Activated B cell treated with CpG ODN at 0.5 μM for 24 hours (primary cell): ENCODE measurements around the gene RALA. TPM values are rescaled to one million over a fixed set of nuclear protein-coding genes. Genes with fewer than 3 reads are reported as not detected.

Experiments used
- ATAC-seq: fragments of 200-7000 bp; cut with Tn5 transposase; one replicate; pipeline ENCODE4 v1.10.0; 2021; ENCODE audit warnings: low read depth, mild to moderate bottlenecking, moderate library complexity
- CTCF ChIA-PET: fragments of 350-600 bp; sonication (Branson Sonifier 250); formaldehyde crosslinking; loops from one replicate; lab custom pipeline; 2021; ENCODE audit warnings: antibody characterized with exemption; lab: Charles Lee
- POLR2A ChIA-PET: fragments of 350-600 bp; sonication (Branson Sonifier 250); formaldehyde crosslinking; loops from one replicate; lab custom pipeline; 2021; ENCODE audit warnings: antibody characterized with exemption; lab: Charles Lee
- DNase-seq: peaks from one replicate; pipeline ENCODE4 v3.0.0; 2022
- H3K27ac Mint-ChIP-seq: one replicate; pipeline ENCODE4 v1.8.0; 2020; ENCODE audit warnings: mixed read lengths
- H3K27me3 Mint-ChIP-seq: one replicate; pipeline ENCODE4 v1.8.0; 2021; ENCODE audit warnings: mixed read lengths
- H3K36me3 Mint-ChIP-seq: one replicate; pipeline ENCODE4 v1.8.0; 2021; ENCODE audit warnings: low read depth, mixed read lengths
- H3K4me1 Mint-ChIP-seq: one replicate; pipeline ENCODE4 v1.8.0; 2021; ENCODE audit warnings: mixed read lengths
- H3K4me3 Mint-ChIP-seq: one replicate; pipeline ENCODE4 v1.8.0; 2020; ENCODE audit warnings: mild to moderate bottlenecking, mixed read lengths
- H3K9me3 Mint-ChIP-seq: one replicate; pipeline ENCODE4 v1.8.0; 2020; ENCODE audit warnings: mixed read lengths
- intact Hi-C: fragments of 100-400 bp; cut with micrococcal nuclease; formaldehyde crosslinking; loops from one replicate; pipeline ENCODE4 v1.15.1; 2024
- total RNA-seq: library from RNA; stranded (reverse); gene quantifications from 2 replicates; pipeline ENCODE4 v1.2.3, GENCODE V29; 2022
- TF ChIP-seq, protein P1 (sequence below): fragments of 200-600 bp; IDR thresholded peaks from one replicate; pipeline ENCODE4 v1.8.0; 2022; ENCODE audit warnings: antibody characterized with exemption, mild to moderate bottlenecking

RALA gene
- total RNA-seq, 1 donor from 2014 or later = 37.3 TPM

DNA sequence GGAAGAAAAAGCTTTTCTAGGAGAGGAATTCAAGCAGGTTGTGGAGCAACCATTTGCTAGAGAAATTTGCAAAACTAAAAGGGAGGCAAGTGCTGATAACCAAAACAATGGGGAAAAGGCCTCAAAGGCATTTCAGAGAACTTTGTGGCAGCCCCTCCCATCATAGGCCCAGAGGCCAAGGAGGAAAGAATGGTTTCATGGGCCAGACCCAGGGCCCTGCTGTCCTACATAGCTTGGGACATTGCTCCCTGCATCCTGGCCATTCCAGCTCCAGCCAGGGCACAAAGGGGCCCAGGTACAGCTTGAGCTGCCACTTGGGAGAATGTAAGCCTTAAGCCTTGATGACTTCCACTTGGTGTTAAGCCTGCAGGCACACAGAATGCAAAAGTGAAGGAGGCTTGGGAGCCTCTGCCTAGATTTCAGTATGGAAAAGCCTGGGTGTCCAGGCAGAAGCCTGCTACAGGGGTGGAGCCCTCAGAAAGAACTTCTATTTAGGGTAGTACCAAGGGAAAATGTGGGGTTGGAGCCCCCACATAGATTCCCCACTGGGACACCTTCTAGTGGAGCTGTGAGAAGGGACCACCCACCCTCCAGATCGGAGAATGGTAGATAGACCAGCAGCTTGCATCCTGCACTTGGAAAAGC, 91.2 kb downstream of the RALA start:
- TF ChIP-seq, protein P1, sequence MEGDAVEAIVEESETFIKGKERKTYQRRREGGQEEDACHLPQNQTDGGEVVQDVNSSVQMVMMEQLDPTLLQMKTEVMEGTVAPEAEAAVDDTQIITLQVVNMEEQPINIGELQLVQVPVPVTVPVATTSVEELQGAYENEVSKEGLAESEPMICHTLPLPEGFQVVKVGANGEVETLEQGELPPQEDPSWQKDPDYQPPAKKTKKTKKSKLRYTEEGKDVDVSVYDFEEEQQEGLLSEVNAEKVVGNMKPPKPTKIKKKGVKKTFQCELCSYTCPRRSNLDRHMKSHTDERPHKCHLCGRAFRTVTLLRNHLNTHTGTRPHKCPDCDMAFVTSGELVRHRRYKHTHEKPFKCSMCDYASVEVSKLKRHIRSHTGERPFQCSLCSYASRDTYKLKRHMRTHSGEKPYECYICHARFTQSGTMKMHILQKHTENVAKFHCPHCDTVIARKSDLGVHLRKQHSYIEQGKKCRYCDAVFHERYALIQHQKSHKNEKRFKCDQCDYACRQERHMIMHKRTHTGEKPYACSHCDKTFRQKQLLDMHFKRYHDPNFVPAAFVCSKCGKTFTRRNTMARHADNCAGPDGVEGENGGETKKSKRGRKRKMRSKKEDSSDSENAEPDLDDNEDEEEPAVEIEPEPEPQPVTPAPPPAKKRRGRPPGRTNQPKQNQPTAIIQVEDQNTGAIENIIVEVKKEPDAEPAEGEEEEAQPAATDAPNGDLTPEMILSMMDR = no peak
- H3K4me1 Mint-ChIP-seq = peaks cover 6% of the 10 kb centered on the region
- peaks cover 22% of the 10 kb centered on the region for H3K9me3 Mint-ChIP-seq
- no peak overlapping the region for H3K27ac Mint-ChIP-seq
- intact Hi-C loops = no loop called here
- H3K4me3 Mint-ChIP-seq = no peak overlapping the region
- no peaks in the 10 kb centered on the region for H3K27me3 Mint-ChIP-seq
- peaks cover 5% of the 10 kb centered on the region for H3K36me3 Mint-ChIP-seq
- ATAC-seq (no peak), DNase-seq (no peak)
- CTCF ChIA-PET = no interaction called here
- POLR2A ChIA-PET = no interaction called here

- Mint-ChIP-seq H3K4me3 (no peak overlapping the region), H3K4me1 (no peaks in the 10 kb centered on the region), H3K9me3 (peaks cover 4% of the 10 kb centered on the region), H3K36me3 (peaks cover 4% of the 10 kb centered on the region), H3K27ac (no peak overlapping the region), H3K27me3 (no peaks in the 10 kb centered on the region)
- POLR2A ChIA-PET = no interaction called here
- CTCF ChIA-PET = no interaction called here
- TF ChIP-seq, protein P1 = no peak
- intact Hi-C loops = no loop called here
- ATAC-seq (no peak), DNase-seq (no peak)
Observed at GRCh38 chr7:39720586-39720985, 97.2 kb downstream of the RALA start.

GRCh38 chr7:39721345-39721744, 98.0 kb downstream of the RALA start:
- ATAC-seq = no peak
- no peak overlapping the region for H3K27ac Mint-ChIP-seq
- intact Hi-C loops = no loop called here
- ChIA-PET CTCF (no interaction called here), POLR2A (no interaction called here)
- H3K4me1 Mint-ChIP-seq = no peaks in the 10 kb centered on the region
- no peak for DNase-seq
- TF ChIP-seq, protein P1 = no peak
- H3K27me3 Mint-ChIP-seq = no peaks in the 10 kb centered on the region
- H3K4me3 Mint-ChIP-seq = no peak overlapping the region
- H3K36me3 Mint-ChIP-seq = no peaks in the 10 kb centered on the region
- no peaks in the 10 kb centered on the region for H3K9me3 Mint-ChIP-seq

DNA sequence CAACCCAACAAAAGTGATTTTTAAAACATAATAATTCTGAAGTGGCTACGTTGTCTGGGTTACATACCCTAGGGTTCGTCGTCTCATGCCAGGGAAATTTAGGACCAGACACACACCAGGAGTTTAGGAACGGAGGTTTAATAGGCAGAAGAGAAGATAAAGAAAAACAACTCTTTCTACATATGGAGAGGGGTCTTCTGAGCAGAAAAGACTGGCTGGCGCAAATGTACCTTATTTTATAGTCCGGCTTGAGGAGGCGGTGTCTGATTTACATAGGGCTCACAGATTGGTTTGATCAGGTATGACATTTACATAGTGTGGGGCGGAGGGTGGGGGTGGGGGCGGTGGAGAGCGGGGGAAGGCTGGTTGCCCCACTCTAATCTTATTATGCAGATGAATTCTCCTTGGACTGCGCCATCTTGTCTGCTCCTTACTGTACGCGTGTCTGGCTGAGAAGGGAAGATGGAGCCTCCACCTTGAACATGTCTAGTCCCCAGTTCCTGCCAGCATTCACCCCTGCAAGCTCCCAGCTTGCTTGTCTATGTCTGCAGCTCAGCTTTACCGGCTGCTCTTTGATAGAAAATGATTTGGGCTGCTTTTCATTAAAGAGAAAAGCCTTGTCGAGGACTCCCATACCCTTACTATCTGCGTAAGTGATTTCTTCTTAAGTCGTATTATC, 98.7 kb downstream of the RALA start:
- intact Hi-C loops = no loop called here
- no peaks in the 10 kb centered on the region for H3K27me3 Mint-ChIP-seq
- ATAC-seq = no peak
- no peak overlapping the region for H3K4me3 Mint-ChIP-seq
- H3K27ac Mint-ChIP-seq = no peak overlapping the region
- H3K4me1 Mint-ChIP-seq = no peaks in the 10 kb centered on the region
- TF ChIP-seq, protein P1 = no peak
- no peaks in the 10 kb centered on the region for H3K9me3 Mint-ChIP-seq
- CTCF ChIA-PET = no interaction called here
- H3K36me3 Mint-ChIP-seq = no peaks in the 10 kb centered on the region
- no peak for DNase-seq
- POLR2A ChIA-PET = no interaction called here

GRCh38 chr7:39727231-39728012, 104.0 kb downstream of the RALA start:
- no peak overlapping the region for H3K27ac Mint-ChIP-seq
- H3K4me3 Mint-ChIP-seq = no peak overlapping the region
- no peaks in the 10 kb centered on the region for H3K9me3 Mint-ChIP-seq
- ChIA-PET CTCF (no interaction called here), POLR2A (no interaction called here)
- DNase-seq (no peak), ATAC-seq (no peak)
- no peaks in the 10 kb centered on the region for H3K36me3 Mint-ChIP-seq
- H3K27me3 Mint-ChIP-seq = no peaks in the 10 kb centered on the region
- intact Hi-C loops = no loop called here
- TF ChIP-seq, protein P1 = no peak
- H3K4me1 Mint-ChIP-seq = peaks cover 11% of the 10 kb centered on the region
